Measurements from ENCODE around the gene ANKRD34A.

The ANKRD34A gene

GRCh38 chr1:146001709-146002108 is 37.3 kb upstream of the ANKRD34A start:
- no peaks in the 10 kb centered on the region for H3K27me3 ChIP-seq
- no peaks in the 10 kb centered on the region for H3K9me3 ChIP-seq
- no peak overlapping the region for H3K4me3 ChIP-seq (ENCODE audit: low read depth in 1 of 2, low read length in 1 of 2)
- H3K4me1 ChIP-seq (ENCODE audit: control insufficient read depth in 1 of 2, insufficient read depth in 1 of 2, low read depth in 1 of 2, low read length in 1 of 2): peaks cover 31 to 41% of the 10 kb centered on the region in 2 experiments
- peak overlapping the region; percentile 6 for H3K27ac ChIP-seq
- H3K36me3 ChIP-seq: no peaks in the 10 kb centered on the region
- TF ChIP-seq CTCF (IDR thresholded peaks at IDR 0.05): no peak

GRCh38 chr1:145999321-146000024 is 35.1 kb upstream of the ANKRD34A start:
- no peaks in the 10 kb centered on the region for H3K27me3 ChIP-seq
- H3K4me1 ChIP-seq (ENCODE audit: control insufficient read depth in 1 of 2, insufficient read depth in 1 of 2, low read depth in 1 of 2, low read length in 1 of 2): peaks cover 27 to 39% of the 10 kb centered on the region in 2 experiments
- peak overlapping the region in 1 of 2 experiments; percentile 20 for H3K4me3 ChIP-seq (ENCODE audit: low read depth in 1 of 2, low read length in 1 of 2)
- peak; percentile 6 for TF ChIP-seq CTCF (IDR thresholded peaks at IDR 0.05)
- peak overlapping the region; percentile 72 for H3K27ac ChIP-seq
- H3K36me3 ChIP-seq: peaks cover 11% of the 10 kb centered on the region
- H3K9me3 ChIP-seq: no peaks in the 10 kb centered on the region

- peaks cover 29% of the 10 kb centered on the region for H3K36me3 ChIP-seq
- H3K4me3 ChIP-seq (ENCODE audit: low read depth in 1 of 2, low read length in 1 of 2): peak overlapping the region; percentile 95 to 100
- H3K9me3 ChIP-seq: no peaks in the 10 kb centered on the region
- no peaks in the 10 kb centered on the region for H3K27me3 ChIP-seq
- H3K27ac ChIP-seq: peak overlapping the region; percentile 94
- TF ChIP-seq CTCF (IDR thresholded peaks at IDR 0.05): no peak
- peaks cover 32 to 57% of the 10 kb centered on the region in 2 experiments for H3K4me1 ChIP-seq (ENCODE audit: control insufficient read depth in 1 of 2, insufficient read depth in 1 of 2, low read depth in 1 of 2, low read length in 1 of 2)
Measured at GRCh38 chr1:145997718-145998023, 33.3 kb upstream of the ANKRD34A start.

- Histone ChIP-seq H3K4me1 (ENCODE audit: control insufficient read depth in 1 of 2, insufficient read depth in 1 of 2, low read depth in 1 of 2, low read length in 1 of 2) (peaks cover 37 to 62% of the 10 kb centered on the region in 2 experiments), H3K4me3 (ENCODE audit: low read depth in 1 of 2, low read length in 1 of 2) (peak overlapping the region; percentile 95 to 100), H3K27me3 (no peaks in the 10 kb centered on the region), H3K9me3 (no peaks in the 10 kb centered on the region), H3K36me3 (peaks cover 34% of the 10 kb centered on the region), H3K27ac (peak overlapping the region; percentile 94)
- no peak for TF ChIP-seq CTCF (IDR thresholded peaks at IDR 0.05)
Measured at GRCh38 chr1:145997016-145997717, 32.8 kb upstream of the ANKRD34A start.

- H3K27ac ChIP-seq: peak within 1 kb of the TSS; percentile 94
- peak within 1 kb of the TSS; percentile 95 to 100 for H3K4me3 ChIP-seq (ENCODE audit: low read depth in 1 of 2, low read length in 1 of 2)
- no peaks in the 10 kb centered on the region for H3K27me3 ChIP-seq
- peak; percentile 44 for TF ChIP-seq CTCF (IDR thresholded peaks at IDR 0.05)
- no peaks in the 10 kb centered on the region for H3K9me3 ChIP-seq
- peaks cover 41% of the 10 kb centered on the region for H3K36me3 ChIP-seq
- H3K4me1 ChIP-seq (ENCODE audit: control insufficient read depth in 1 of 2, insufficient read depth in 1 of 2, low read depth in 1 of 2, low read length in 1 of 2): peaks cover 43 to 69% of the 10 kb centered on the region in 2 experiments
Measured at GRCh38 chr1:145996433-145997015, 32.1 kb upstream of the ANKRD34A start, which contains the start of gene TXNIP. Gene TXNIP, minus strand, starts transcription at chr1:145996579. Its CDS starts 313 bp downstream, at chr1:145996266.

Data from neutrophil (primary cell).